HG03097 (cell line): ENCODE measurements around the gene PRSS36.
"Not testable (repeated sequence)": the region's sequence is repeated elsewhere in the genome, so short reads cannot be mapped to it uniquely, and the experiment has no call there.

Experiments used
- ATAC-seq: cut with Tn5 transposase; IDR thresholded peaks from one replicate; pipeline ENCODE4 v1.9.1; 2021; ENCODE audit not compliant: unreplicated experiment, low FRiP score

PRSS36 gene

DNA sequence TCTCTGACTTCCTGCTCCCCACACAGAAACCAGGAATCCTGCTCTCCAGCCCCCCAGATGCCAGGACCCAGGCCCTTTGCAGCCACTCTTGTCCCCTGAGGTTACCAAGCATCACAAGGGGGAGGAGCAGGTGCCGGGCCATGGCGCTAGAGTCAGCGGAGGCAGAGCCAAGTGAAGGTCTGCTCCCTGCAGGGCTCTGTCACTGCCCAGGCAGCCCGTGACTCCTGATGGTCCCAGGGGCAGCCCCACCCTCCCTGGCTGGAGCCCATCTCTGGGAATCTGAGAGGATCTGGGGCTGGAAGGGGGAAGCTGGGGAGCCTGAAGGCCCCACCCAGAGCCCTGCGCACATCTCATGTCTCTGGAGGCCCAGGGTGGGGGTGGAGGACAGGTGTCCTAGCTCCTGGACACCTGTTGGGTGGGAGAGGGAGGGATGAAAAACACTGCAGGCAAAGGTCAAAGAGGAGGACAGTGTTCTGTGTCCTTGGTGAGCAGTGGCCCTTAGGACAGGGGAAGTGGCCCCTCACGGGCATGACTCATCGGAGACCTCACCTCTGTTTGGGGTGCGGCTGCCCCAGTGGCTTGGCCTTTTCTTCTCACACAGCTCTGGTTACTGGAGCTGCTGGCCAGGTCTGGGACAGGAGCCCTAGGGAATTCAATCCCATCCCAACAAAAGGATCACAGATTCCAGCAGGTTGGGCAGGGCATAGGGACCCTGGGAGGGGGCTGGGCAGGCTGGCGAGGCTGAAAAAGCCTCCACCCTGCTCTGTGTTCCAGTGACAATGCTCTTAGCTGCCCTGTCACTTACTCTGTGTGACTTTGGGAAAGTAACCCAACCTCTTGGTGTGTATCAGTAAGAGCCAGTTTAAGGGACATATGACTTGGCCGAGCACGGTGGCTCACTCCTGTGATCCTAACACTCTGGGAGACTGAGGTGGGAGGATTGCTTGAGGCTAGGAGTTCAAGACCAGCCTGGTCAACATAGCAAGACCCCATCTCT is at the start of gene PRSS36:
TSS of gene PRSS36 (minus strand) at position 173 of the 997 bp plus-strand sequence. CDS start at position 142, 31 bp downstream.
- ATAC-seq, result no peak

DNA sequence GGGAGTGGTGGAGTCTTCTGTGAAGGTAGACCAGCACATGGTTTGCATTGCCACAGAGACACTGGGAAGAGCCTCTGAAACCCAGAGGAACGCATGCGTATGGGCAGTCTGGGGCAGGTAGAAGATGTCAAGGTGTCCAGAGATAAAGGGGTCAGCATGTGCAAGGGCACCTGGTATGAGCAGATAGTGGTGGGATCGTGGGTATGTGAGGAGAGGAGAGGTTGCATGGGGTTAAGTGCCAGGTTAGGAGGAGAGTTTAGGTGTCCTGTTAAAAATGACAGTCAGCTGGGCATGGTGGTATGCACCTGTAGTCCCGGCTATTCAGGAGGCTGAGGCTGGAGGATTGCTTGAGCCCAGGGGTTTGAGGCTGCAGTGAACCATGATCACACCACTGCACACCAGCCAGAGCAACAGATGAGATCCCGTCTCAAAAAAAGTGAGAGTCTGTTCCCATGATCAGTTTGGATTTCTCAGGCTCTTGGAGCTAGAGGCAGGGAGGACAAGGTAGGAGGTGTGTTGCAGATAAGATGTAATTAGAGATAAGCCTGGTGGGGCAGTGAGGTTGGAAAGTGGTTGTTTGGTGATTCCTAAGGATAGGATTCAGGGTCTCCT is 49.7 kb upstream of the PRSS36 start:
- no peak for ATAC-seq

DNA sequence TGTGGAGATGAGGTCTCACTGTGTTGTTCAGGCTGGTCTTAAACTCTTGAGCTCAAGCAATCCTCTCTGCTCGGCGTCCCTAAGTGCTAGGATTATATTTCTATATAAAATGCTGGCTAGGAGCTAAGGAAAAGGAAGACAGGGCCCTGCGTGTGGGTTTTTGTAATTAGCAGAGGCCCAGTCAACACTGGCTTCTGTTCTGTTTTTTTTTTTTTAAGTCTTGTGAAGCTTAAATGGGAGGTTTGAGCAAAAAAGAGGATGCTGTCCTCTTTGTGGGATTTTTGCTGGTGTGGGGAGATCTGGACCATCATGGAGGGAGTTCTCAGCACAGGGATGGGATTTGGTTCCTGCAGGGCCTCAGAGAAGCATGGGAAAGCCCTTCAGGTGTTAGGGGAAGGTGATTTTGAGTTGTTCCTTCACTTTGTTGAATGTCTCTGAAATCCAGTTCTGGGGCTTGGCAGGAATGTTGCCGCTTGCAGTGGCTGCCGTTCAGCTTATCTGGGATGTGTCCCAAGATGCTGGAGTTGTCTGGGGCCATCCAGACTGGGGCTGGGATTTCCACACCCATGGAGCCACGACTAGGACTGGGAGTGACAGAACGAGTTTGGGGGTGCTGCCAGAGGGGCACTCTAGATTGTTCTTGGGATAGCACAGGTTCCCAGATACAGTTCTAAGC is 48.5 kb upstream of the PRSS36 start:
- ATAC-seq, result no peak

GRCh38 chr16:31196324-31197088 is 46.6 kb upstream of the PRSS36 start:
- ATAC-seq, result no peak

DNA sequence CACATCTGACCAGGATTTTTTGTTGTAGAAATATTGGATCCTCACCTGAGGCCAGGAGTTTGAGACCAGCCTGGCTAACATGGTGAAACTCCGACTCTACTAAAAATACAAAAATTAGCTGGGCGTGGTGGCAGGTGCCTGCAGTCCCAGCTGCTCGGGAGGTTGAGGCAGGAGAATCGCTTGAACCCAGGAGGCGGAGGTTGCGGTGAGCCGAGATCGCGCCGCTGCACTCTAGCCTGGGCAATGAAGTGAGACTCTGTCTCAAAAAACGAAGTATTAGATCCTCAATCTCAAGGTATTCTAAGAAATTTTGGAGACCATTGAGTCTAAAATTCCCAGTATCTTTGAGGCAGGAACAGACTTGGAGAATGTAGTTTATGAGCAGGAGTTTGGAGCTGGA is 46.0 kb upstream of the PRSS36 start:
- not testable (repeated sequence) for ATAC-seq

- no peak for ATAC-seq
These were observed 45.0 kb upstream of the PRSS36 start for GRCh38 chr16:31194898-31195297.

- no peak for ATAC-seq
These were observed 44.0 kb upstream of the PRSS36 start for GRCh38 chr16:31193874-31194273.

DNA sequence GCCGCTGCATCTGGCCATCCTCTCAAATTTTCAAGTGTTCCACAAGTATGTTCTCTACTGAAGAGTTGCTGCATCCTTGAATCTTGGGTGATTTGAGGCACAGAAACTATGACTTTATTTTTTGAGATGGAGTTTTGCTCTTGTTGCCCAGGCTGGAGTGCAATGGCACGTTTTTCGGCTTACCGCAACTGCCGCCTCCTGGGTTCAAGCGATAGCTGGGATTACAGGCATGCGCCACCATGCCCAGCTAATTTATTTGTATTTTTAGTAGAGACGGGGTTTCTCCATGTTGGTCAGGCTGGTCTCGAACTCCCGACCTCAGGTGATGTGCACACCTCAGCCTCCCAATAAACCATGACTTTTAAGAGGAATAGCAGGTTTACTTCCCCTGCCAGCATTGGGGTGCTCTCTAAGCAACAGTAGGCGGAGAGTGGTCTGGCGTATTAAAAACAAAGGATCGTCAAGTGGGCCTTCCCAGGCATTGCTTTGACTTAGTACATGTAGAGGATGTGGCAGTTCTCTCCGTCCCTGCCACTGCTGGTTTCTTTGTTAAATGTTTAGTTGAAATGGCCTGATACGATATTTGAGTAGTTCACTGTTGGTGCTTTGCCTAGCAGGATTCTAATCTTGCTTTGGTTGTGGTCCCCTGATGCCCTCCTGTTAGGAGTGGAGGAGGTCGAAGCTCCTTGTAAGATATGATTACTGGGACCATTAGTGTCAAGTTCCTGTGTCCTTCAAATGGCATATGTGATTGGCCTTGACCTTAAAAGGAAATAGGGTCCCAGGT is 43.2 kb upstream of the PRSS36 start:
- ATAC-seq, result no peak

DNA sequence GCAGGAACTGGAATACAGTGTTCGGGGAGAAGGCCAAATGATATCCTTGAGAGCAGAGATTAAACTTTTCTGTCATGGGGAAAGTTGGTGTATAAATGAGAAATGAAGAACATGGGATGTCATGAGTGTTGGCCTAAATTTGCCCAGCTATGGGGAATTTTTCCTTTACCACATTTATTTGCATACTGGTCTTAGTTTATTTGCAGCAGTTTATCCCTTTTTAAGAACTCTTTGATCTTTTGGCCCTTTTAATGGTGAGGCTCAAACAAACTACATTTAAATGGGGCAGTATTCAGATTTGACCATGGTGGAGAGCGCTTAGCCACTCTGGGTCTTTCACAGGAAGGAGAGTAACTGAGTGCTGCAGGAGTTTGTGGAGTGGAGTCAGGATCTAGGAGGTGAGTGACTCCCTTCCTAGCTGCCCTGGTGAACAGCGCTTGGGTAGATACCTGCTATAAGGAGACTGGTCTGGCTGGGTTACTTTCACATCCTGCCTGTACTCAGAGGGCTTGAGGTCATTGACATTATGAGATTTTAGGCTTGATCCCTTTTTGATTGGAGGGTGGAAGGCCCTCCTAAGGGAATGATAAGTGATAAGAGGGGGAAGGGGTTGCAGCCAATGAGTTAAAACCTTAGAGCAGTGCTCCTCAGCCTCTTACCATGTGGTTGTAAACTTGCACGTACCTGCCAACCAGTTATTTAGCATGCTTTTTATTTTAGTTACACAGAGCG is 42.0 kb upstream of the PRSS36 start:
- no peak for ATAC-seq

DNA sequence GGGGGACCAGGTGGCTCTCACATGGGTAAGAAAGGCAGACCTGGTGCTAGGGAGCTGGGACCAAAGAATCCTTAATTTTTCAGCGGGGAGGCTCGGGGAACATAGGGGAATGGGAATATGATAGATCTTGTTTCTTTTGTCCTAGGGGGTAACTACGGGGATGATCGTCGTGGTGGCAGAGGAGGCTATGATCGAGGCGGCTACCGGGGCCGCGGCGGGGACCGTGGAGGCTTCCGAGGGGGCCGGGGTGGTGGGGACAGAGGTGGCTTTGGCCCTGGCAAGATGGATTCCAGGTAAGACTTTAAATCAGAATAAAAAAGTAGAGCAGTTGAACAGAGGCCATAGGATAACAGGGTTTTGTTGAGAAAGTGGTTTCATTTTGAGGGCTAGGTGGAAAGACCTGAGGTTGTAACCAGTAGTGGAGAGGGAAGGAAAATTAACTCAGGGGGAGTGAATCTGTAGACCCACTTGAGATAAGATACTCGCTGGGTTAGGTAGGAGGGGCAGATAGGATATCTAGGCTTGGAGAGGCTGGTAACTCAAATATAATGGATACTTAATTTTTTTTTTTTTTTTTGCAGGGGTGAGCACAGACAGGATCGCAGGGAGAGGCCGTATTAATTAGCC is 41.1 kb upstream of the PRSS36 start:
- ATAC-seq, result no peak

DNA sequence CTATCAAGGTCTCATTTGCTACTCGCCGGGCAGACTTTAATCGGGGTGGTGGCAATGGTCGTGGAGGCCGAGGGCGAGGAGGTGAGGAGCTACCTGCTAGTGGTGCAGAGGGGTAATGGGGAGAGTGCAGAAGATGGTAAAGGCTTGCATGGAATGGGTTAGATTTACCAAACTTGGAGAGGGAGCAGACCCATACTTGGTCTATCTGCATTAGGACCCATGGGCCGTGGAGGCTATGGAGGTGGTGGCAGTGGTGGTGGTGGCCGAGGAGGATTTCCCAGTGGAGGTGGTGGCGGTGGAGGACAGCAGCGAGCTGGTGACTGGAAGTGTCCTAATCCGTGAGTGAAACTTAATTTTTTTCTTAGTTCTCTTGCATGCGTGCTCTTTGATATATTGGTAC is 40.2 kb upstream of the PRSS36 start:
- ATAC-seq, result no peak

DNA sequence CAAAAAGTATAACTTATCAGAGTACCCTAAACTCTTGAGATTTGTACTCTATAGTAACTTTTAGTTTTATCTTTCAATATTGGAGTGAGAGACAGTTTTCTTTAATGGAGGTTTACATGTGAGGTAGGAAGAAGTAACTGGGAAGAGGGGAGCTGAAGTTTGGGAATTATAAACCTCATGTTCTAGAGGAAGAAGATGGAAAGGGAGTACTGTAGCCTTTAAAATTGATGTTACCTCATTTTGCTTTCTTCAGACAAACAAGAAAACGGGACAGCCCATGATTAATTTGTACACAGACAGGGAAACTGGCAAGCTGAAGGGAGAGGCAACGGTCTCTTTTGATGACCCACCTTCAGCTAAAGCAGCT is 39.5 kb upstream of the PRSS36 start:
- ATAC-seq, result no peak

DNA sequence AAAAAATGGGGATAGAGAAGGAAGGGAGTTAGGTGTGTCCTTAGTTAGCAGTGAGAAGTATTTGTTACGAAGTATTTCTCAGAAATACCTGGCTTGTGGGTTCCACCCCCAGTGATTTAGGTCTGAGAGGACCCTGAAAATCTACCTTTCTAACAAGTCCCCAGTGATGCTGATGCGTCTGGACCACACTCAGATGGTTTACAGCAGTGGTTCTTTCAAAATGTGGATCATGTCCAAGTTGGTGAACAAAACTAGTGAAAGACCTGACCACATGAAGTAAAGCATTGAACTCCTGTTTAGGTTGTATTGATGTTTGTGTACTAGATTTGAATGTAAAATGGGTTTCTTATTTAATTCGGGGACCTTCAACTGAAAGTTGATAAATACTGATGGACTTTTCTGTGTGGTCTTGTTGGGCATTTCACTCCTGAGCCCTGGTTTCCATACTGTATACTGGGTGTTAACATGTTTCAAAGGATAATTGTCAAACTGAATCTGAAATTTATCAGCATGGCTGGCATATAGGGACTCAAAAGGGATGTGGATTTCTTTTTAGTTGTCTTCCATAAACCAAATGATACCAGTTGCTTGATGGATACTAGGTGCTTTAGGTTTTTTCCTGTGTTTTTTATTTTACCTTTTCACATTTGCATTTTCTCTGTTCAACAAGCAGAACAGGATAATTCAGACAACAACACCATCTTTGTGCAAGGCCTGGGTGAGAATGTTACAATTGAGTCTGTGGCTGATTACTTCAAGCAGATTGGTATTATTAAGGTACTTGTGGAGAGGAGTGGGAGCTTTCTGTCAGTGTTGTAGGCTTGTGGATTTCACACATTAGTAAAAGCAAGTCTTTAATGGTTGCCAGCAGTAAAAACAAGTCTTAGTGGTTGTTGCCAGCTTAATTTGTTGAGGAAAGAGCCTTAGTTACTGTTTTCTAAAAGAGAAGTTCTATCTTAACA is 38.9 kb upstream of the PRSS36 start:
- no peak for ATAC-seq

- ATAC-seq, result no peak
These were observed 37.9 kb upstream of the PRSS36 start for GRCh38 chr16:31187808-31188189.

GRCh38 chr16:31186930-31187807 is 37.3 kb upstream of the PRSS36 start:
- ATAC-seq, result no peak

DNA sequence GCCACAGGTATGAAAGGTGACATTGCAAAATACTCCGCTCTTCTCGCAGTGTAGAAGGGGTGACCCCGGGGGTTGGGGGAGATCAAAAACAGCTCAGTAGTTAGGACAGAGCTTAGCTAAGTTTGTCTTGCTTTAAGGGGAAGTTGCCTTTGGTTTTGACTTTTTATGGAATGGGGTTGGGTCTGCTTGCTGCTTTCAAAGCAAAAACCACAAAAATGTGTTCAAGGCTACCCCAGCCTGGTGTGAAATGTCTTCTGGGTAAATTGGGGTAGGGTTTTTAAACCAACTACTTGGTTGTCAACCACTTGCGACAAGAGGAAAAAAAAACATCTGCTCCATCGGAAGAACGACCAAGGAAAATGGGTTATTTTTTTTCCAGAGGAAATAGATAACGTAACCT is 36.3 kb upstream of the PRSS36 start:
- no peak for ATAC-seq

DNA sequence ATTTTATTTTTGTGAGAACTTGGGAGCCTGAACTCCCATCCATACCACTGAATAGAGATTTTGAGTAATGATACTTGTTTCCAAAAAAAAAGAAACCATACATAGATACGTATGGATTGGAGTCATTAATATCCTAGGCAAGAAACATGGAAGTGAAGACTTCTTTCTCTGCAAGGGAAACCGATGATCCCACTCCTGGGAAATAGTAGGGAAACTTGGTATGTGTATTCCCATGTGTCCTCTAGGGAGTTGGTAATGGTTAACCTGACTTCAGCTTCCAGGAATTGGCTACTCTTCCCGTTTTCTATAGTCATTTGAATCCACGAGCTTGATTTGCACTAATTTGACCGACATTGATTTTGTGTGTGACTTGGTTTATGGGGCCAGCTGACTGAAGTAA is 35.5 kb upstream of the PRSS36 start:
- ATAC-seq, result no peak
